ENCODE measurements around the gene AGAP3. TPM values are rescaled to one million over a fixed set of nuclear protein-coding genes. Genes with fewer than 3 reads are reported as not detected.

The AGAP3 gene
- total and polyA plus RNA-seq, 2 donors from 2014 or later, result 35.8 to 64.4 TPM

GRCh38 chr7:151068069-151068773 lies 18.1 kb upstream of the AGAP3 start:
- FAIRE-seq, result no peak
- no peak overlapping the region for H3K9ac ChIP-seq (ENCODE audit: low read length in 3 of 3)

GRCh38 chr7:151069841-151070573 lies 16.3 kb upstream of the AGAP3 start:
- no peak for FAIRE-seq
- Histone ChIP-seq H3K9ac (ENCODE audit: low read length in 3 of 3) (no peak overlapping the region), H3K27ac (ENCODE audit: low read depth in 2 of 2, low read length in 2 of 2) (no peak overlapping the region), H3K36me3 (ENCODE audit: control insufficient read depth in 2 of 3, insufficient read depth in 3 of 3, low read length in 3 of 3) (peaks cover 4 to 54% (median 26%) of the 10 kb centered on the region in 3 donors), H3K27me3 (ENCODE audit: control insufficient read depth, insufficient read depth, low read length) (no peaks in the 10 kb centered on the region), H3K4me1 (ENCODE audit: control insufficient read depth in 2 of 3, insufficient read depth in 2 of 3, low read depth in 1 of 3, low read length in 3 of 3) (no peaks in the 10 kb centered on the region), H3K4me3 (ENCODE audit: low read length in 3 of 3) (no peak overlapping the region), H3K9me3 (ENCODE audit: control insufficient read depth in 2 of 3, insufficient read depth in 1 of 3, low read length in 3 of 3) (no peaks in the 10 kb centered on the region)
- TF ChIP-seq CTCF (IDR thresholded peaks at IDR 0.05; ENCODE audit: borderline replicate concordance, extremely low read depth, insufficient read depth), result no peak
- intact Hi-C loops (cut with DNase I), result no loop called here
- peak in 1 of 5 donors; percentile 67 for DNase-seq

More at GRCh38 chr7:151068069-151068773, 18.1 kb upstream of the AGAP3 start:
- peaks cover 2 to 51% (median 21%) of the 10 kb centered on the region in 3 donors for H3K36me3 ChIP-seq (ENCODE audit: control insufficient read depth in 2 of 3, insufficient read depth in 3 of 3, low read length in 3 of 3)
- no peaks in the 10 kb centered on the region for H3K27me3 ChIP-seq (ENCODE audit: control insufficient read depth, insufficient read depth, low read length)
- TF ChIP-seq CTCF (IDR thresholded peaks at IDR 0.05; ENCODE audit: borderline replicate concordance, extremely low read depth, insufficient read depth), result no peak
- no peak overlapping the region for H3K4me3 ChIP-seq (ENCODE audit: low read length in 3 of 3)
- no peak overlapping the region for H3K27ac ChIP-seq (ENCODE audit: low read depth in 2 of 2, low read length in 2 of 2)
- H3K9me3 ChIP-seq (ENCODE audit: control insufficient read depth in 2 of 3, insufficient read depth in 1 of 3, low read length in 3 of 3), result no peaks in the 10 kb centered on the region
- peaks cover 0 to 2% (median 0%) of the 10 kb centered on the region in 3 donors for H3K4me1 ChIP-seq (ENCODE audit: control insufficient read depth in 2 of 3, insufficient read depth in 2 of 3, low read depth in 1 of 3, low read length in 3 of 3)
- DNase-seq, result no peak
- intact Hi-C loops (cut with DNase I), result no loop called here

GRCh38 chr7:151070574-151070960 lies 15.7 kb upstream of the AGAP3 start:
- no peak overlapping the region for H3K9ac ChIP-seq (ENCODE audit: low read length in 3 of 3)
- no peaks in the 10 kb centered on the region for H3K4me1 ChIP-seq (ENCODE audit: control insufficient read depth in 2 of 3, insufficient read depth in 2 of 3, low read depth in 1 of 3, low read length in 3 of 3)
- no peaks in the 10 kb centered on the region for H3K9me3 ChIP-seq (ENCODE audit: control insufficient read depth in 2 of 3, insufficient read depth in 1 of 3, low read length in 3 of 3)
- TF ChIP-seq CTCF (IDR thresholded peaks at IDR 0.05; ENCODE audit: borderline replicate concordance, extremely low read depth, insufficient read depth), result no peak
- H3K36me3 ChIP-seq (ENCODE audit: control insufficient read depth in 2 of 3, insufficient read depth in 3 of 3, low read length in 3 of 3), result peaks cover 4 to 51% (median 25%) of the 10 kb centered on the region in 3 donors
- peak in 1 of 5 donors; percentile 73 for DNase-seq
- H3K4me3 ChIP-seq (ENCODE audit: low read length in 3 of 3), result no peak overlapping the region
- intact Hi-C loops (cut with DNase I), result no loop called here
- FAIRE-seq, result no peak
- H3K27ac ChIP-seq (ENCODE audit: low read depth in 2 of 2, low read length in 2 of 2), result no peak overlapping the region
- H3K27me3 ChIP-seq (ENCODE audit: control insufficient read depth, insufficient read depth, low read length), result no peaks in the 10 kb centered on the region
